ENCODE results near the gene MT1F. TPM values are rescaled to one million over a fixed set of nuclear protein-coding genes. Genes with fewer than 3 reads are reported as not detected.

MT1F gene
- total RNA-seq: 0.22 TPM in 1 of 2 replicates, not detected in the other

DNA sequence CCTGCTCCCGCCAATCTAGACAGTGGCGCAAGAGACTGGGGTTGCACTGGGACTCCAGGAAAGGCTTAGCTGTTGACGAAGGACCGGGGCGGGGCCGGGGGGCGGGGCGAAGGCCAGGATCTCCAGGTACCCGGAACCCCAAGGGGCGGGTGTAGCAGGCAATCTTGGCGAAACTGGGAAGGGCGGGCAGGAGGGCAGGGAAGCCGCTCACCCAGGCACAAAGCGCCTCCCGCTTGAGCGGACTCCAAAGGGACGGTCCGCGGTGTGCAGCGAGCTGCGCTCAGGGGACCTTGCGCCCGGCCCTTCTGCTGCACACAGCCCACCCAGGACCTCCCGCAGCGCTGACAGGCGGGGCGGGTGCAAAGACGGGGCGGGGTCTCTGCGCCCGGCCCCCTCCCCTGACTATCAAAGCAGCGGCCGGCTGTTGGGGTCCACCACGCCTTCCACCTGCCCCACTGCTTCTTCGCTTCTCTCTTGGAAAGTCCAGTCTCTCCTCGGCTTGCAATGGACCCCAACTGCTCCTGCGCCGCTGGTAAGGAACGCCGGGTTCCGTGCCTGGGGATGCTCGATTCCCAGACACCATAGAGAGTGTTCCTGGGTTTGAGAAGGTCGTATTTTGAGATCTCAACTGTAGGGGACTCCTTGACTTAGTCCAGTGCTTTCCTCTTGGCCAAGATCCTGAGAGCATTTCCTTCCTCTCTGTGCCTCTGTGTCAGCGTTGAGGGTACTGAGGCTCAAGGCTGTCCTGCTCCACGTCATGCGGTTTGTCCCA lies at the start of gene MT1F:
Gene MT1F, plus strand, starts transcription at position 405 of the 772 bp plus-strand sequence. Its CDS starts 100 bp downstream, at position 505.

DNA sequence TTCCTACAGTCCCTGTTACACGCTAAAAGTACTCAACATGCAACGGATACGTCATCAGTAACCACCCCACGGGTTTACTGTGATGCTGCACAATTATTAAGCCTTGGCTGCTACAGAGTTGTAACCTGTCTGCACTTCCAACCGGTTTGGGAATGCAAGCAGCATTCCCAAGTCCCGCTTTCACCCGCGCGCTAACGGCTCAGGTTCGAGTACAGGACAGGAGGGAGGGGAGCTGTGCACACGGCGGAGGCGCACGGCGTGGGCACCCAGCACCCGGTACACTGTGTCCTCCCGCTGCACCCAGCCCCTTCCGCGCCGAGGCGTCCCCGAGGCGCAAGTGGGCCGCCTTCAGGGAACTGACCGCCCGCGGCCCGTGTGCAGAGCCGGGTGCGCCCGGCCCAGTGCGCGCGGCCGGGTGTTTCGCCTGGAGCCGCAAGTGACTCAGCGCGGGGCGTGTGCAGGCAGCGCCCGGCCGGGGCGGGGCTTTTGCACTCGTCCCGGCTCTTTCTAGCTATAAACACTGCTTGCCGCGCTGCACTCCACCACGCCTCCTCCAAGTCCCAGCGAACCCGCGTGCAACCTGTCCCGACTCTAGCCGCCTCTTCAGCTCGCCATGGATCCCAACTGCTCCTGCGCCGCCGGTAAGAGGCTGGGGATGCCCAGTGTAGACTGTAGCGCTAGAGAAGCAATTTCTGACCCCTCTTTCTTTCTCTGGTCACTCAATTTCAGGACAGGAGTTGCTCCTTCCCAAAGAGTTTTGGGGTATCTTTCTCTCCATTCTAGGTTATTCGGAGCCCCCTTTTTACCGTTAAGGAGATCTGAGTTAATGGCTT lies 49.5 kb upstream of the MT1F start, which contains the start of gene MT2A:
Gene MT2A, plus strand, starts transcription at position 542 of the 833 bp plus-strand sequence. Its CDS starts 72 bp downstream, at position 614.

DNA sequence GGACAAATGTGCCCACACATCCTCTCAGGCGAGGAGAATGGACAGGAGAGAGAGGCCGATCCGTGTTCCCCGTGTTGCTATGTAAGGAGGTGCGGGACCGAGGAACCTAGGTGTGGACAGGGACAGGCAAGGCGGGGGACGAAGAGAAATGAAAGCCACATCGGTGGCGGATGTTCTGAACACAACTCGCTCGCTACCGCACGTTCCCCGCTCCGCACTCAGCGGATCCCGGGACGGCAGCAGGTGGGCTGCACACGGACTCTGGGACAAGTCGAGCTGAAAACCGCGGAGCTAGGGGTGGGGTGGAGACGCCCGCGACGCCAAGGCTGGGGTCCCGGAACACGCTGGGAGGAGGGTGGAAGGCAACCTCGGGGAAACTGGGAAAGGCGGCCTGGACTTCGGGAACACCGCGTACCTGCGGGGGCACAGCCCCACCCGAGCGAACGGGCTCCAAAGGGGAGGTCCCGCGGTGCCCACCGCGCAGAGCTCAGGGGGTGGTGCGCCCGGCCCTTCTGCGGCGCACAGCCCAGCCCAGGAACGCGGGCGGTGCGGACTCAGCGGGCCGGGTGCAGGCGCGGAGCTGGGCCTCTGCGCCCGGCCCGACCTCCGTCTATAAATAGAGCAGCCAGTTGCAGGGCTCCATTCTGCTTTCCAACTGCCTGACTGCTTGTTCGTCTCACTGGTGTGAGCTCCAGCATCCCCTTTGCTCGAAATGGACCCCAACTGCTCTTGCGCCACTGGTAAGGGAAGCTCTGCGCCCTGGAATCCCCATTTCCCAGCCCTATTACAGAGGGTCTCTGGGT lies 32.4 kb upstream of the MT1F start, which contains the start of gene MT1E:
Gene MT1E, plus strand, starts transcription at position 642 of the 803 bp plus-strand sequence. Its CDS starts 71 bp downstream, at position 713.

DNA sequence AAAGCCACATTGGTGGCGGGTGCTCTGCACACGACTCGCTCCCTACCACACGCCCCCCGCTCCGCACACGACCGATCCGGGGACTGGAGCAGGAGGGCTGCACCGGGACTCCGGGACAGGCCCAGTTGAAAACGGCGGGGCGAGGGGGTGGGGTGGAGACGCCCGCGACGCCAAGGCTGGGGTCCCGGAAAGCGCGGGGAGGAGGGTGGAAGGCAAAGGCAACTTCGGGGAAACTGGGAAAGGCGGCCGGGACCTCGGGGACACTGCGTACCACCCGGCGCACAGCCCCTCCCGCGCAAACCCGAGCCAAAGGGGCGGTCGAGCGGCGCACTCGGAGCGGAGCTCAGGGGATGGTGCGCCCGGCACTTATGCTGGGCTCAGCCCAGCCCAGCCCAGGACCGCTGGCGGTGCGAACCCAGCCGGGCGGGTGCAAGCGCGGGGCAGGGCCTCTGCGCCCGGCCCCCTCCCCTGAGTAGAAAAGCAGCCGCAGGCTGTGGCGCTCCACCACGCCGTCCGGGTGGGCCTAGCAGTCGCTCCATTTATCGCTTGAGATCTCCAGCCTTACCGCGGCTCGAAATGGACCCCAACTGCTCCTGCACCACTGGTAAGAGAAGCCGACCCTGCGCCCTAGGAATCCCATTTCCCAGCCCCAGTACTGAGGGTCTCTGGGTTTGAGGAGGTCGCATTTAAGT lies 25.5 kb upstream of the MT1F start, which contains the start of gene MT1M:
Gene MT1M, plus strand, starts transcription at position 504 of the 692 bp plus-strand sequence. Its CDS starts 73 bp downstream, at position 577.

DNA sequence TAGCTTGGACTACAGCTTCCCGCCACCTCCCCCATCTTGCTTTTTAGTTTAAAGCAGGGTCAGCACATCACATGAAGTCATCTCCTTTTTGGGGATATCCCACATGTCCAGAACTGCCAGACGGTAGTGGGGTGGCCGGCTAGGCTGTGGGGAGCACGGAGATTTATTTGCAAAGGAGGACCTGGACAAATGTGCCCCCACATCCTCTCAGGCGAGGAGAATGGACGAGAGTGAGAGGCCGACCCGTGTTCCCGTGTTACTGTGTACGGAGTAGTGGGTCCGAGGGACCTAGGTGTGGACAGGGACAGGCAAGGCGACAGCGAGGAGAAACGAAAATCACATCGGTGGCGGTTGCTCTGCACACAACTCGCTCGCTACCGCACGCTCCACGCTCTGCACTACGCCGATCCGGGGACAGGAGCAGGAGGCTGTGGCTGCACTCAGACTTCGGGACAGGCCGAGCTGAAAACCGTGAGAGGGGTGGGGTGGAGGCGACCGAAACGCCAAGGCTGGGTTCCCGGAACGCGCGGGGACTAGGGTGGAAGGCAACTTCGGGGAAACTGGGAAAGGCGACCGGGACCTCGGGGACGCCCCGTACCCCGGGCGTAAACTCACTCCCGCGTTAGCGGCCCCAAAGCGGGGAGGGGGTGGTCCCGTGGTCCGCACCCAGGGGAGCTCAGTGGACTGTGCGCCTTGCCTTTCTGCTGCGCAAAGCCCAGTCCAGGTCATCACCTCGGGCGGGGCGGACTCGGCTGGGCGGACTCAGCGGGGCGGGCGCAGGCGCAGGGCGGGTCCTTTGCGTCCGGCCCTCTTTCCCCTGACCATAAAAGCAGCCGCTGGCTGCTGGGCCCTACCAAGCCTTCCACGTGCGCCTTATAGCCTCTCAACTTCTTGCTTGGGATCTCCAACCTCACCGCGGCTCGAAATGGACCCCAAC lies 19.7 kb upstream of the MT1F start, which contains the start of gene MT1A:
Gene MT1A, plus strand, starts transcription at position 853 of the 937 bp plus-strand sequence. Its CDS starts 73 bp downstream, at position 926.

DNA sequence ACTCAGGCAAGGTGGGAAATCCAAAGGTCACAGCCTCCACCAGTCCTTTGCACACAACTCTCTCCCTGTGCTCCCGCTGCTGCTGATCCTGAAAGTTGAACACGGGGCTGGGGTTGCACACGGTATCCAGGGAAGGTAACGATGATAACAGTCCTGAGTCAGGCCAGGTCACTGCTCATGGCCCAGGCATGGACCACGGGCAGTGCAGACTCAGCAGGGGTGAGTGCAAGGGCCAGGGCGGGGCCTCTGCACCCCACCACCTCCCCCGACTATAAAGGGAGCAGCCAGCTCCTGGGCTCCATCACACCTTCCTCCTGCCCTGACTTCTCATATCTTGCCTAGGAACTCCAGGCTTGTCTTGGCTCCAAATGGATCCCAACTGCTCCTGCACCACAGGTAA lies 6.2 kb upstream of the MT1F start, which contains the start of gene MT1B:
Gene MT1B, plus strand, starts transcription at position 301 of the 400 bp plus-strand sequence. Its CDS starts 68 bp downstream, at position 369.

DNA sequence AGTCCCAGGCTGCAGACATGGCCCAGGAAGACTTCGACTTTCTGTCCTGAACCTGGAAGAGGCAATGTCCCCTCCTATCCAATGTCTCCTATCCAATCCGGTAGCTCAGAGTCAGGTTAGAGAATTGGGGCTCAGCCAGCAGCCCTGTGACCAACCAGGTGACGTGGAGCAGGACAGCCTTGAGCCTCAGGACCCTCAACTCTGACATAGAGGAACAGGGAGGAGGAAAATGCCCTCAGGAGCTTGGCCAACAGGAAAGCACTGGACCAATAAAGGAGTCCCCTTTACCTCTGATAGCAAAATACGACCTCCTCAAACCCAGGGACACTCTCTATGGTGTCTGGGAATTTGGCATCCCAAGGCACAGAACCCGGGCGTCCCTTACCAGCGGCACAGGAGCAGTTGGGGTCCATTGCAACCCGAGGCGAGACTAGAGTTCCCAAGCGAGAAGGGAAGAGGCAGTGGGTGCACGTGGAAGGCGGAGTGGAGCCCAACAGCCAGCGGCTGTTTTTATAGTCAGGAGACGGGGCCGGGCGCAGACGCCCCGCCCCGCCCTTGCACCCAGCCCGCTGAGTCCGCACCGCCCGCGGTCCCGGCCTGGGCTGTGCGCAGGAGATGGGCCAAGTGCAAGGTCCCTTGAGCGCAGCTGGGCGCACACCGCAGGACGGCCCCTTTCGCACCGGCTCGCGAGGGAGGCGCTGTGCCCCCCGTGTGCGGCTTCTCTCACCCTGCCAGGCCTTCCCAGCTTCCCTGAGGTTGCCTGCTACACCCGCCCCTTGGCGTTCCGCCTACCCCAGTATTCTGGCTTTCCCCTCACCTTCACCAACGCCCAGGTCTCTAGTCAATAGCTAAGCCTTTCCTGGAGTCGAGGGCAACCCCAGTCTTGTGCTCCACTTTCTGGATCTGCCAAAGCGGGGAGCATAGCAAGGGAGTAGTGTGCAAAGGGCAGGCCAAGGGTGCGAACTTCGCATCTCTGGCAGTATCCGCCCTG lies 10.1 kb downstream of the MT1F start, which contains the start of gene MT1G:
Gene MT1G, minus strand, starts transcription at position 485 of the 991 bp plus-strand sequence. Its CDS starts 72 bp downstream, at position 413.

DNA sequence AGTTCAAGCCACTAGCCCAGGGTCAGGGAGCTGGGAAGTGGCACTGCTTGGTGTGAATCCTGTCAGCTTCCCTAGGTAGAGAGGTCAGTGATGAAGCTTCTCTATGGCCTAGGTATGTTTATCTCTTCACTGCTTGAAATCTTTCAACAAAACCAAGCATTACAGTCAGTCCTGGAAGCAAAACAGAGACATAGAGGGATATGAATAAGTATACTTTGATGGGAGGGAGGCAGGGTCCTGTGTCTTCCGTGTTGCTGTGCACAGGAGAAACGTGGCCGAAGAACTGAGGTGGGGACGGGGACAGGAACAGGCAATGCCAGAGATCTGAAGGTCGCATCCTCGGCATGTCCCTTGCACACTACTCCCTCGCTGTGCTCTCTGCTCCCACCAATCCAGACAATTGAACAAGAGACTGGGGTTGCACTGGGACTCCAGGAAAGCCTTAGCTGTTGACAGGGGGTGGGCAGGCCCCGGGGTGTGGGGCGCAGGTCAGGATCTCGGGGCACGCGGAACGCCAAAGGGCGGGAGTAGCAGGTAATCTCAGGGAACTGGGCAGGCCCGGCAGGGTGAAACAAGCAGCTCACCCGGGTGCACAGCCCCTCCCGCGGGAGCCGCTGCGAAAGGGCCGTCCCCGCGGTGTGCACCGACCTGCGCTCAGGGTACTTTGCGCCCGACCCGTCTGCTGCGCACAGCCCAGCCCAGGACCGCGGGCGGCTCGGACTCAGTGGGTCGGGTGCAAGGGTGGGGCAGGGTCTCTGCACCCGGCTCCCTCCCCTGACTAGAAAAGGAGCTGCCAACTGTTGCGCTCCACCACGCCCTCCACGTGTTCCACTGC lies 11.5 kb downstream of the MT1F start, which contains the start of gene MT1H:
Gene MT1H, plus strand, starts transcription at position 810 of the 835 bp plus-strand sequence. CDS start 71 bp downstream, outside the sequence.

DNA sequence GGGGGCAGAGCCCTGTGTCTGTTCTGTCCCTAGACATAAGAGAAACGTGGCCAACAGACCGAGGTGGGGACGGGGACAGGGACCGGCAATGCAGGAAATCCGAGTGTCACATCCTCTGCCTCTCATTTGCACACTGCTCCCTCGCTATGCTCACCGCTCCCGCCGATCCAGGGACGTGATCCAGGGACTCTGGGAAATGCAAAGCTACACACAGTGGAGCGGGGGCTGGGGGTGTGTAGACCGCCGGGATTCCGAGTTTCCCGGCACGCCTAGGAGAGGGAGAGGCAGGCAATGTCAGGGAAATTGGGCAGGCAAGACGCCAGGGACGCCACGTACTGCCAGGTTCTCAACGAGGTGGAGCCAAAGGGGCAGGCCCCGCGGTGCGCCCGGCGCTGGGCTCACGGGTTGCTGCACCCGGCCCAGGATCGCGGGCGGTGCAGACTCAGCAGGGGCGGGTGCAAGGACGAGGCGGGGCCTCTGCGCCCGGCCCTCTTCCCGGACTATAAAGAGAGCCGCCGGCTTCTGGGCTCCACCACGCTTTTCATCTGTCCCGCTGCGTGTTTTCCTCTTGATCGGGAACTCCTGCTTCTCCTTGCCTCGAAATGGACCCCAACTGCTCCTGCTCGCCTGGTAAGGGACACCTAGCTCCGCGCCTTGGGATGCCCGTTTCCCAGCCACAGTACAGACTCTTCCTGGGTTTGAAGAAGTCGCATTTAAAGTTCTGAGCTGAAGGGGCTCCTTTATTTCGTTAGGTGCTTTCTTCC lies 24.4 kb downstream of the MT1F start, which contains the start of gene MT1X:
Gene MT1X, plus strand, starts transcription at position 532 of the 764 bp plus-strand sequence. Its CDS starts 71 bp downstream, at position 603.

Other genes with a start within 250 kb of the MT1F start
- 231 and 337 TPM in 2 replicates for gene AMFR, start 232.4 kb upstream of the MT1F start, total RNA-seq
- 102 and 149 TPM in 2 replicates for gene NUDT21, start 206.6 kb upstream of the MT1F start, total RNA-seq
- gene OGFOD1, start 206.4 kb upstream of the MT1F start, total RNA-seq: 73.1 and 95.2 TPM in 2 replicates
- gene BBS2, start 137.9 kb upstream of the MT1F start, total RNA-seq: 68.5 and 80.6 TPM in 2 replicates
- not detected in 2 replicates for gene MT4, start 92.9 kb upstream of the MT1F start, total RNA-seq
- gene MT3, start 68.4 kb upstream of the MT1F start, total RNA-seq: 0.44 TPM in 1 of 2 replicates, not detected in the other
- 173 and 194 TPM in 2 replicates for gene MT2A, start 49.4 kb upstream of the MT1F start, total RNA-seq
- gene MT1E, start 32.2 kb upstream of the MT1F start, total RNA-seq: 109 and 132 TPM in 2 replicates
- gene MT1M, start 25.3 kb upstream of the MT1F start, total RNA-seq: 0.50 and 1.8 TPM in 2 replicates
- 3.9 and 7.7 TPM in 2 replicates for gene MT1A, start 19.3 kb upstream of the MT1F start, total RNA-seq
- not detected in 2 replicates for gene MT1B, start 6.1 kb upstream of the MT1F start, total RNA-seq
- 0.55 TPM in 1 of 2 replicates, not detected in the other for gene MT1G, start 10.1 kb downstream of the MT1F start, total RNA-seq
- gene MT1H, start 11.9 kb downstream of the MT1F start, total RNA-seq: not detected in 2 replicates
- gene MT1X, start 24.5 kb downstream of the MT1F start, total RNA-seq: 12.6 and 16.9 TPM in 2 replicates
- gene NUP93, start 72.2 kb downstream of the MT1F start, total RNA-seq: 50.7 and 106 TPM in 2 replicates
- under 0.01 TPM in 1 of 2 replicates, not detected in the other for gene SLC12A3, start 207.2 kb downstream of the MT1F start, total RNA-seq